ENCODE measurements around the gene CCDC169.

Gene CCDC169

GRCh38 chr13:36342715-36343114, 45.1 kb upstream of the CCDC169 start:
- no peaks in the 10 kb centered on the region for H3K9me3 ChIP-seq (ENCODE audit: low read length)
- no peaks in the 10 kb centered on the region for H3K9me2 ChIP-seq (ENCODE audit: low read depth, low read length)
- H3K4me1 ChIP-seq (ENCODE audit: insufficient read depth, low read length, severe bottlenecking) = no peaks in the 10 kb centered on the region
- H3K79me2 ChIP-seq (ENCODE audit: insufficient read depth, low read length) = no peaks in the 10 kb centered on the region
- H3F3A ChIP-seq (ENCODE audit: insufficient read depth, low read length) = no peaks in the 10 kb centered on the region
- H4K20me1 ChIP-seq (ENCODE audit: insufficient read depth, low read length) = no peaks in the 10 kb centered on the region
- no peak overlapping the region for H3K4me2 ChIP-seq (ENCODE audit: low read length)
- H3K27me3 ChIP-seq (ENCODE audit: insufficient read depth, low read length) = no peaks in the 10 kb centered on the region
- H3K4me3 ChIP-seq (ENCODE audit: low read depth, low read length, poor library complexity, severe bottlenecking) = no peak overlapping the region
- no peak overlapping the region for H2AFZ ChIP-seq (ENCODE audit: low read length)
- no peak overlapping the region for H3K9ac ChIP-seq (ENCODE audit: low read length)
- TF ChIP-seq EZH2 (IDR thresholded peaks at IDR 0.05; ENCODE audit: borderline replicate concordance, low read length) = no peak
- H3K27ac ChIP-seq (ENCODE audit: low read depth, low read length, poor library complexity, severe bottlenecking) = no peak overlapping the region
- H3K36me3 ChIP-seq (ENCODE audit: insufficient read depth, low read length) = no peaks in the 10 kb centered on the region

DNA sequence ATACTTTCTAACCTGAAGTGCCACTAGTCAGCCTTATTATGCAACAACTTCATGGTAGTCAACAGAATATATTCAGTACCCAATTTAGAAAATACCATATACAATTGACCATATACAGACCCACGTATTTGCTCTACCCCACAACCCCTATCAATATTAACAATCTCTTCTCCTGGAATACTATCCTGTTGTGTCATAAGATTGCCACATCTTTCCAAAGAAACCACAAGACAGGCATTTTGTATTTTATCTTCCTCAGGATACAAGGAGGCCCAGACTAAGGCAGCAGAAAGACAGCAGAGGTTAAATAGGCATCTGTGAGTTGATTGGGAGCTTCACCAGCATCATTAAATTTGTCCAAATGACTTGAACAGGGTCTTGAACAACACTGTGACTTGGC, 44.1 kb upstream of the CCDC169 start:
- H3F3A ChIP-seq (ENCODE audit: insufficient read depth, low read length) = no peaks in the 10 kb centered on the region
- H3K27ac ChIP-seq (ENCODE audit: low read depth, low read length, poor library complexity, severe bottlenecking) = no peak overlapping the region
- H4K20me1 ChIP-seq (ENCODE audit: insufficient read depth, low read length) = no peaks in the 10 kb centered on the region
- no peaks in the 10 kb centered on the region for H3K4me1 ChIP-seq (ENCODE audit: insufficient read depth, low read length, severe bottlenecking)
- no peaks in the 10 kb centered on the region for H3K79me2 ChIP-seq (ENCODE audit: insufficient read depth, low read length)
- no peaks in the 10 kb centered on the region for H3K9me3 ChIP-seq (ENCODE audit: low read length)
- no peak overlapping the region for H3K4me2 ChIP-seq (ENCODE audit: low read length)
- no peak overlapping the region for H3K4me3 ChIP-seq (ENCODE audit: low read depth, low read length, poor library complexity, severe bottlenecking)
- no peak overlapping the region for H2AFZ ChIP-seq (ENCODE audit: low read length)
- H3K36me3 ChIP-seq (ENCODE audit: insufficient read depth, low read length) = no peaks in the 10 kb centered on the region
- no peaks in the 10 kb centered on the region for H3K9me2 ChIP-seq (ENCODE audit: low read depth, low read length)
- H3K9ac ChIP-seq (ENCODE audit: low read length) = no peak overlapping the region
- no peaks in the 10 kb centered on the region for H3K27me3 ChIP-seq (ENCODE audit: insufficient read depth, low read length)
- no peak for TF ChIP-seq EZH2 (IDR thresholded peaks at IDR 0.05; ENCODE audit: borderline replicate concordance, low read length)
- TF ChIP-seq, protein P1, sequence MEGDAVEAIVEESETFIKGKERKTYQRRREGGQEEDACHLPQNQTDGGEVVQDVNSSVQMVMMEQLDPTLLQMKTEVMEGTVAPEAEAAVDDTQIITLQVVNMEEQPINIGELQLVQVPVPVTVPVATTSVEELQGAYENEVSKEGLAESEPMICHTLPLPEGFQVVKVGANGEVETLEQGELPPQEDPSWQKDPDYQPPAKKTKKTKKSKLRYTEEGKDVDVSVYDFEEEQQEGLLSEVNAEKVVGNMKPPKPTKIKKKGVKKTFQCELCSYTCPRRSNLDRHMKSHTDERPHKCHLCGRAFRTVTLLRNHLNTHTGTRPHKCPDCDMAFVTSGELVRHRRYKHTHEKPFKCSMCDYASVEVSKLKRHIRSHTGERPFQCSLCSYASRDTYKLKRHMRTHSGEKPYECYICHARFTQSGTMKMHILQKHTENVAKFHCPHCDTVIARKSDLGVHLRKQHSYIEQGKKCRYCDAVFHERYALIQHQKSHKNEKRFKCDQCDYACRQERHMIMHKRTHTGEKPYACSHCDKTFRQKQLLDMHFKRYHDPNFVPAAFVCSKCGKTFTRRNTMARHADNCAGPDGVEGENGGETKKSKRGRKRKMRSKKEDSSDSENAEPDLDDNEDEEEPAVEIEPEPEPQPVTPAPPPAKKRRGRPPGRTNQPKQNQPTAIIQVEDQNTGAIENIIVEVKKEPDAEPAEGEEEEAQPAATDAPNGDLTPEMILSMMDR (IDR thresholded peaks at IDR 0.05; ENCODE audit: low read length) = no peak

GRCh38 chr13:36339600-36340155, 42.1 kb upstream of the CCDC169 start:
- TF ChIP-seq EZH2 (IDR thresholded peaks at IDR 0.05; ENCODE audit: borderline replicate concordance, low read length) = no peak
- TF ChIP-seq, protein P1 (IDR thresholded peaks at IDR 0.05; ENCODE audit: low read length) = no peak
- no peaks in the 10 kb centered on the region for H3K27me3 ChIP-seq (ENCODE audit: insufficient read depth, low read length)
- no peak overlapping the region for H3K27ac ChIP-seq (ENCODE audit: low read depth, low read length, poor library complexity, severe bottlenecking)
- H4K20me1 ChIP-seq (ENCODE audit: insufficient read depth, low read length) = no peaks in the 10 kb centered on the region
- no peak overlapping the region for H3K4me3 ChIP-seq (ENCODE audit: low read depth, low read length, poor library complexity, severe bottlenecking)
- H3K9ac ChIP-seq (ENCODE audit: low read length) = no peak overlapping the region
- no peaks in the 10 kb centered on the region for H3K9me2 ChIP-seq (ENCODE audit: low read depth, low read length)
- no peaks in the 10 kb centered on the region for H3K4me1 ChIP-seq (ENCODE audit: insufficient read depth, low read length, severe bottlenecking)
- H3K4me2 ChIP-seq (ENCODE audit: low read length) = no peak overlapping the region
- no peaks in the 10 kb centered on the region for H3F3A ChIP-seq (ENCODE audit: insufficient read depth, low read length)
- no peaks in the 10 kb centered on the region for H3K36me3 ChIP-seq (ENCODE audit: insufficient read depth, low read length)
- no peaks in the 10 kb centered on the region for H3K79me2 ChIP-seq (ENCODE audit: insufficient read depth, low read length)
- no peaks in the 10 kb centered on the region for H3K9me3 ChIP-seq (ENCODE audit: low read length)
- no peak overlapping the region for H2AFZ ChIP-seq (ENCODE audit: low read length)

Measured in OCI-LY1 (cell line).